Astrocyte (in vitro differentiated cells and primary cell): ENCODE data around the gene PIM2.

Experiments
- EZH2 ChIP-seq: IDR thresholded peaks from 2 replicates; pipeline ENCODE4 v1.6.1; 2012; ENCODE audit warnings: mild to moderate bottlenecking, low read length, inconsistent platforms; ENCODE audit not compliant: insufficient read depth
- TF ChIP-seq, protein P1 (sequence below): IDR thresholded peaks from 2 replicates; pipeline ENCODE4 v1.5.1; 2011; ENCODE audit warnings: low read depth, mild to moderate bottlenecking, inconsistent platforms, low read length, moderate library complexity; ENCODE audit not compliant: insufficient read depth

DNA sequence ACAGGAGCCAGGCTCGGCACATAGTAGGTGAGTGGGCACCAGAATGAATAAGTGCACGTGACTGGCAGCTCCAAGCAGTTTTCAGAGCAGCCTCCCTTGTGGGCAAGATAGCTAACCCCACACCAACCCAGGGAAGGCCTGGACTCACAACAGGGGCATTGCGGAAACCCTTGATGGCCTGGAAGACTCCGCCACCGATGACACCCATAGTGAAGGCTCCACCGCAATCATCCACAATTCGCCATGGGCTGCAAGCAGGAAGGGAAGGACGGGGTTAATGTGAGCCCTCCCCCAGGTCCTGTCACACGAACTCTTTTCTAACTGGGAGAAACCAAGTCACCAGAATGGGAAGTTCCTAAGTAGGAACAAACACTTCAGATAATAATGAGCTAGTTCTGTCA lies 22.2 kb downstream of the PIM2 start:
- TF ChIP-seq, protein P1, sequence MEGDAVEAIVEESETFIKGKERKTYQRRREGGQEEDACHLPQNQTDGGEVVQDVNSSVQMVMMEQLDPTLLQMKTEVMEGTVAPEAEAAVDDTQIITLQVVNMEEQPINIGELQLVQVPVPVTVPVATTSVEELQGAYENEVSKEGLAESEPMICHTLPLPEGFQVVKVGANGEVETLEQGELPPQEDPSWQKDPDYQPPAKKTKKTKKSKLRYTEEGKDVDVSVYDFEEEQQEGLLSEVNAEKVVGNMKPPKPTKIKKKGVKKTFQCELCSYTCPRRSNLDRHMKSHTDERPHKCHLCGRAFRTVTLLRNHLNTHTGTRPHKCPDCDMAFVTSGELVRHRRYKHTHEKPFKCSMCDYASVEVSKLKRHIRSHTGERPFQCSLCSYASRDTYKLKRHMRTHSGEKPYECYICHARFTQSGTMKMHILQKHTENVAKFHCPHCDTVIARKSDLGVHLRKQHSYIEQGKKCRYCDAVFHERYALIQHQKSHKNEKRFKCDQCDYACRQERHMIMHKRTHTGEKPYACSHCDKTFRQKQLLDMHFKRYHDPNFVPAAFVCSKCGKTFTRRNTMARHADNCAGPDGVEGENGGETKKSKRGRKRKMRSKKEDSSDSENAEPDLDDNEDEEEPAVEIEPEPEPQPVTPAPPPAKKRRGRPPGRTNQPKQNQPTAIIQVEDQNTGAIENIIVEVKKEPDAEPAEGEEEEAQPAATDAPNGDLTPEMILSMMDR, result no peak
- TF ChIP-seq EZH2, result no peak
